Lower leg skin (tissue), 3 donors: Measurements from ENCODE around the gene KIR3DL2.

Source experiments
- CTCF ChIP-seq, 3 donors: fragments of 450-650 bp; IDR thresholded peaks; one replicate each; pipeline ENCODE4 v1.5.1; 2016; ENCODE audit warnings: antibody characterized with exemption in 3 of 3, mild to moderate bottlenecking in 3 of 3, moderate library complexity in 2 of 3
- POLR2A ChIP-seq, 2 donors: fragments of 450-650 bp; IDR thresholded peaks; one replicate each; pipeline ENCODE4 v1.6.1; 2016 to 2017; ENCODE audit warnings: antibody characterized with exemption in 2 of 2, mild to moderate bottlenecking in 1 of 2, moderate library complexity in 1 of 2

GRCh38 chr19:54905421-54905802 is 55.2 kb downstream of the KIR3DL2 start:
- TF ChIP-seq CTCF (IDR thresholded peaks at IDR 0.05) (no peak), POLR2A (IDR thresholded peaks at IDR 0.05) (no peak)
